PC-3 (cell line): ENCODE measurements around the gene FBXL5. TPM values are rescaled to one million over a fixed set of nuclear protein-coding genes. Genes with fewer than 3 reads are reported as not detected.

Experiments
- ATAC-seq: fragments of 200-7000 bp; cut with Tn5 transposase; 2 replicates; pipeline ENCODE4 v1.9.1; 2020; ENCODE audit warnings: mild to moderate bottlenecking, moderate library complexity
- BruUV-seq: library from RNA; stranded (reverse); fragments of 400-500 nt; replicated peaks from 2 replicates; lab custom pipeline; 2021; lab: Mats Ljungman, UMichigan
- CTCF ChIA-PET: fragments of 300-600 bp; sonication (Branson Sonifier 250); formaldehyde crosslinking; loops from one replicate; lab custom pipeline; 2022; ENCODE audit warnings: antibody characterized with exemption; lab: Charles Lee
- POLR2A ChIA-PET: fragments of 300-600 bp; sonication (Branson Sonifier 250); formaldehyde crosslinking; loops from one replicate; lab custom pipeline; 2022; ENCODE audit warnings: antibody characterized with exemption; ENCODE audit not compliant: unreplicated experiment; lab: Charles Lee
- DNase-seq: peaks from one replicate; pipeline ENCODE4 v3.0.0-alpha.2; 2015
- H2AFZ ChIP-seq: fragments of 300-600 bp; sonication (generic); 2 replicates; pipeline ENCODE4 v1.6.0; 2016; ENCODE audit warnings: antibody characterized with exemption, low read length
- H3F3A ChIP-seq: fragments of 300-600 bp; sonication (generic); one replicate; pipeline ENCODE4 v1.6.0; 2017; ENCODE audit warnings: antibody characterized with exemption, low read length, control low read depth, mild to moderate bottlenecking; ENCODE audit not compliant: unreplicated experiment
- H3K27ac ChIP-seq: fragments of 300-600 bp; sonication (generic); 2 replicates; pipeline ENCODE4 v1.5.1; 2016; ENCODE audit warnings: mild to moderate bottlenecking, low read length
- H3K27me3 ChIP-seq: fragments of 300-600 bp; sonication (generic); 2 replicates; pipeline ENCODE4 v1.6.1; 2016; ENCODE audit warnings: low read length, mixed read lengths
- H3K36me3 ChIP-seq: fragments of 300-600 bp; sonication (generic); 2 replicates; pipeline ENCODE4 v1.6.1; 2016; ENCODE audit warnings: low read depth, mixed run types, low read length, mixed read lengths
- H3K4me1 ChIP-seq: fragments of 300-600 bp; sonication (generic); 2 replicates; pipeline ENCODE4 v1.5.1; 2016; ENCODE audit warnings: low read length; ENCODE audit not compliant: insufficient read depth
- H3K4me2 ChIP-seq: fragments of 300-600 bp; sonication (generic); 2 replicates; pipeline ENCODE4 v1.6.0; 2016; ENCODE audit warnings: low read length
- H3K4me3 ChIP-seq: fragments of 300-600 bp; sonication (generic); 2 replicates; pipeline ENCODE4 v1.5.1; 2016; ENCODE audit warnings: mild to moderate bottlenecking, low read length, mixed read lengths
- H3K79me2 ChIP-seq: fragments of 300-600 bp; sonication (generic); 2 replicates; pipeline ENCODE4 v1.6.1; 2017; ENCODE audit warnings: low read length, mixed read lengths
- H3K9ac ChIP-seq: fragments of 300-600 bp; sonication (generic); 2 replicates; pipeline ENCODE4 v1.6.0; 2016; ENCODE audit warnings: mild to moderate bottlenecking, low read length
- H3K9me2 ChIP-seq: fragments of 300-600 bp; sonication (generic); replicated peaks from 2 replicates; pipeline ENCODE4 v1.6.1; 2016; ENCODE audit warnings: mixed run types, low read length, mixed read lengths
- H3K9me3 ChIP-seq: fragments of 300-600 bp; sonication (generic); 2 replicates; pipeline ENCODE4 v1.6.1; 2016; ENCODE audit warnings: low read length, mixed read lengths
- H4K20me1 ChIP-seq: fragments of 300-600 bp; sonication (generic); 2 replicates; pipeline ENCODE4 v1.6.1; 2016; ENCODE audit warnings: low read length, mixed read lengths
- EZH2 ChIP-seq: fragments of 300-600 bp; sonication (generic); IDR thresholded peaks from one replicate; pipeline ENCODE4 v1.6.1; 2017; ENCODE audit warnings: antibody characterized with exemption, mild to moderate bottlenecking, low read length; ENCODE audit not compliant: unreplicated experiment
- EZH2phosphoT487 ChIP-seq: fragments of 300-600 bp; sonication (generic); IDR thresholded peaks from 2 replicates; pipeline ENCODE4 v1.6.1; 2018; ENCODE audit warnings: mild to moderate bottlenecking, antibody characterized with exemption, low read length, borderline replicate concordance
- intact Hi-C: fragments of 100-400 bp; cut with micrococcal nuclease; formaldehyde crosslinking; loops from 2 replicates; pipeline ENCODE4 v1.9.0; 2023
- total RNA-seq: library from RNA; depleted of rRNA; stranded (reverse); fragments of >200 nt; gene quantifications from 2 replicates; pipeline ENCODE4 v1.2.3, GENCODE V29; 2014
- TF ChIP-seq, protein P1 (sequence below): fragments of 300-600 bp; sonication (generic); conservative IDR thresholded peaks from 2 replicates; pipeline ENCODE4 v1.5.1; 2017; ENCODE audit warnings: antibody characterized with exemption, low read depth, mild to moderate bottlenecking, low read length

The FBXL5 gene
- total RNA-seq, 1 experiment from 2014 or later = 42.4 TPM

DNA sequence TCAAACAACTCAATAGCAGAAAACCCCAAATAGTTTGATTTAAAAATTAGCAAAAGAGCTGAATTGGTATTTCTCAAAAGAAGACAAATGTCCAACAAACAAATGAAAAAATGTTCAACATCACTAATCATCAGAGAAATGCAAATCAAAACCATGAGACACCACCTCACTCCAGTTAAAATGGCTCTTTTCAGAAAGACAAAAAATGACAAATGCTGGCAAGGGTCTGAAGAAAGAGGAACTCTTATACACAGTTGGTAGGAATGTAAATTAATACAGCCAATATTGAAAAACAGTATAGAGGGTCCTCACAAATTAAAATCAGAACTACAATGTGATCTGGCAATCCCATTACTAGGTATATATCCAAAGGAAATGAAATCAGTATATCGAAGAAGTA, 70.4 kb downstream of the FBXL5 start:
- no peaks in the 10 kb centered on the region for H3K27me3 ChIP-seq
- no peak overlapping the region for H3K27ac ChIP-seq
- no peaks in the 10 kb centered on the region for H3K9me2 ChIP-seq
- H4K20me1 ChIP-seq = no peaks in the 10 kb centered on the region
- no peaks in the 10 kb centered on the region for H3K4me1 ChIP-seq
- CTCF ChIA-PET = no interaction called here
- no peak for DNase-seq
- no peaks in the 10 kb centered on the region for H3K79me2 ChIP-seq
- no peak overlapping the region for H3K9ac ChIP-seq
- H3K36me3 ChIP-seq = no peaks in the 10 kb centered on the region; the same call in none of the 2 replicates
- no TSS peak for BruUV-seq
- no peak overlapping the region for H3K4me3 ChIP-seq
- H3K9me3 ChIP-seq = no peaks in the 10 kb centered on the region
- TF ChIP-seq EZH2 (no peak), EZH2phosphoT487 (no peak)
- TF ChIP-seq, protein P1, sequence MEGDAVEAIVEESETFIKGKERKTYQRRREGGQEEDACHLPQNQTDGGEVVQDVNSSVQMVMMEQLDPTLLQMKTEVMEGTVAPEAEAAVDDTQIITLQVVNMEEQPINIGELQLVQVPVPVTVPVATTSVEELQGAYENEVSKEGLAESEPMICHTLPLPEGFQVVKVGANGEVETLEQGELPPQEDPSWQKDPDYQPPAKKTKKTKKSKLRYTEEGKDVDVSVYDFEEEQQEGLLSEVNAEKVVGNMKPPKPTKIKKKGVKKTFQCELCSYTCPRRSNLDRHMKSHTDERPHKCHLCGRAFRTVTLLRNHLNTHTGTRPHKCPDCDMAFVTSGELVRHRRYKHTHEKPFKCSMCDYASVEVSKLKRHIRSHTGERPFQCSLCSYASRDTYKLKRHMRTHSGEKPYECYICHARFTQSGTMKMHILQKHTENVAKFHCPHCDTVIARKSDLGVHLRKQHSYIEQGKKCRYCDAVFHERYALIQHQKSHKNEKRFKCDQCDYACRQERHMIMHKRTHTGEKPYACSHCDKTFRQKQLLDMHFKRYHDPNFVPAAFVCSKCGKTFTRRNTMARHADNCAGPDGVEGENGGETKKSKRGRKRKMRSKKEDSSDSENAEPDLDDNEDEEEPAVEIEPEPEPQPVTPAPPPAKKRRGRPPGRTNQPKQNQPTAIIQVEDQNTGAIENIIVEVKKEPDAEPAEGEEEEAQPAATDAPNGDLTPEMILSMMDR = no peak
- no peak overlapping the region for H2AFZ ChIP-seq
- POLR2A ChIA-PET = no interaction called here
- no peaks in the 10 kb centered on the region for H3F3A ChIP-seq
- H3K4me2 ChIP-seq = no peak overlapping the region
- no peak for ATAC-seq
- intact Hi-C loops = no loop called here

DNA sequence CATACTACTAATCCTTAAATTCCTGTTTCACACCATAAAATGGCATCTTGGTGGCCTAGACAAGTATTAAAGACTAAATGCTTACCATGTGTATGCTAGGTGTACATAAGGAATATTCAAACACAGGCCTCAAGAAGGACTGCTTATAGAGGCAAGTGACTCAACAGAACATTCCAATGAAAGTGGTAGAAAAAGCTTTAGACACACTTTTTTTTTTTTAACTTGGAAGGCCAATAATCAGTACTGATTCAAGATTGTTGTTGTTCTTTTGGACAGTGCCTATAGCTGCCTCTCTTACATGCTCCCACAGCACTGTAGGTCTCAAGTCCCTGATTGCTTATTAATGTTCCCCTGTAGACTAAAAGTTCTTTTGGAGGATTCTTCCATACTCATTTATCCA, 77.6 kb downstream of the FBXL5 start:
- Histone ChIP-seq H3K27ac (no peak overlapping the region), H3K4me3 (no peak overlapping the region), H3K4me2 (no peak overlapping the region), H3K79me2 (no peaks in the 10 kb centered on the region), H3K9me3 (no peaks in the 10 kb centered on the region), H3F3A (no peaks in the 10 kb centered on the region), H3K27me3 (no peaks in the 10 kb centered on the region), H3K9me2 (no peaks in the 10 kb centered on the region), H4K20me1 (no peaks in the 10 kb centered on the region), H3K9ac (no peak overlapping the region), H3K36me3 (no peaks in the 10 kb centered on the region; the same call in none of the 2 replicates), H3K4me1 (no peaks in the 10 kb centered on the region), H2AFZ (no peak overlapping the region)
- CTCF ChIA-PET = no interaction called here
- no TSS peak for BruUV-seq
- intact Hi-C loops = no loop called here
- TF ChIP-seq, protein P1 = no peak
- no peak for TF ChIP-seq EZH2
- no peak for TF ChIP-seq EZH2phosphoT487
- POLR2A ChIA-PET = no interaction called here
- DNase-seq = no peak
- ATAC-seq = no peak

DNA sequence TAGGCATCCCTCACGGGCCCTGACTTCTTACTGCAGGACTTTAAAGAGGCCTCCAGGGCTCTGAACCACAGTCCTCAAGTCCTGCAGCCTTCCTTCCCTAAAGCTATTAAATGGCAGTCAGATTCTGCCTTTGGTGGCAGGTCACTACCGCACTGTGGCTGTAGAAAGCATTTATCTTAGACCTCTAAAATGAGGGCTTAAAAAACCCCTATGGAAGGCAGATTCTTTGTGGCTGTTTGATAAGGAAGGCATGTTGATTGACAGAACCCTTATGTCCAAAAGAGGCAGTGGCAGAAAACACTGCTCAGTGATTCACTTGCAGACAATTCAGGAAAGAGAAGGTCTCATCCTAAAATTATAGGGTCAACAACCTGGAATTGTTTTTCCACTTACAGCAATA, 79.2 kb downstream of the FBXL5 start:
- ChIA-PET CTCF (no interaction called here), POLR2A (no interaction called here)
- no peaks in the 10 kb centered on the region for H3K4me1 ChIP-seq
- H3K9me2 ChIP-seq = no peaks in the 10 kb centered on the region
- no peaks in the 10 kb centered on the region for H3K9me3 ChIP-seq
- no peaks in the 10 kb centered on the region for H3K79me2 ChIP-seq
- ATAC-seq (no peak), DNase-seq (no peak)
- TF ChIP-seq EZH2phosphoT487 (no peak), EZH2 (no peak)
- TF ChIP-seq, protein P1 = no peak
- H3K36me3 ChIP-seq = no peaks in the 10 kb centered on the region; the same call in none of the 2 replicates
- no peak overlapping the region for H3K9ac ChIP-seq
- H3K4me3 ChIP-seq = no peak overlapping the region
- no peaks in the 10 kb centered on the region for H3K27me3 ChIP-seq
- BruUV-seq = no TSS peak
- H3K27ac ChIP-seq = no peak overlapping the region
- H3F3A ChIP-seq = no peaks in the 10 kb centered on the region
- intact Hi-C loops = no loop called here
- no peaks in the 10 kb centered on the region for H4K20me1 ChIP-seq
- no peak overlapping the region for H3K4me2 ChIP-seq
- no peak overlapping the region for H2AFZ ChIP-seq
